HG03521 (cell line): Measurements from ENCODE around the gene C1orf116.

ENCODE experiments used
- ATAC-seq: cut with Tn5 transposase; IDR thresholded peaks from one replicate; pipeline ENCODE4 v1.9.1; 2021; ENCODE audit warnings: mild to moderate bottlenecking, moderate library complexity; ENCODE audit not compliant: unreplicated experiment

The C1orf116 gene

GRCh38 chr1:207032528-207033017 lies at the start of gene C1orf116:
Gene C1orf116, minus strand, starts transcription at chr1:207032756. Its CDS starts 5,158 bp downstream, at chr1:207027598.
- ATAC-seq: no peak

- no peak for ATAC-seq
Measured at GRCh38 chr1:207081806-207082205, 49.2 kb upstream of the C1orf116 start.

GRCh38 chr1:207081088-207081487 lies 48.5 kb upstream of the C1orf116 start:
- ATAC-seq: no peak

- no peak for ATAC-seq
Measured at GRCh38 chr1:207079706-207080241, 47.2 kb upstream of the C1orf116 start.

- ATAC-seq: no peak
Measured at GRCh38 chr1:207078578-207079132, 46.1 kb upstream of the C1orf116 start.

- no peak for ATAC-seq
Measured at GRCh38 chr1:207077470-207078377, 45.2 kb upstream of the C1orf116 start.

- ATAC-seq: no peak
Measured at GRCh38 chr1:207077012-207077411, 44.5 kb upstream of the C1orf116 start.

GRCh38 chr1:207076181-207076955 lies 43.8 kb upstream of the C1orf116 start:
- no peak for ATAC-seq

- ATAC-seq: no peak
Measured at GRCh38 chr1:207073906-207074820, 41.6 kb upstream of the C1orf116 start.

- ATAC-seq: no peak
Measured at GRCh38 chr1:207072233-207072632, 39.7 kb upstream of the C1orf116 start.

GRCh38 chr1:207071426-207071825 lies 38.9 kb upstream of the C1orf116 start:
- ATAC-seq: no peak

- ATAC-seq: no peak
Measured at GRCh38 chr1:207070811-207071210, 38.3 kb upstream of the C1orf116 start.

GRCh38 chr1:207069858-207070506 lies 37.4 kb upstream of the C1orf116 start:
- ATAC-seq: no peak

GRCh38 chr1:207069061-207069460 lies 36.5 kb upstream of the C1orf116 start:
- ATAC-seq: no peak

GRCh38 chr1:207067665-207068064 lies 35.1 kb upstream of the C1orf116 start:
- no peak for ATAC-seq

GRCh38 chr1:207067185-207067584 lies 34.6 kb upstream of the C1orf116 start:
- no peak for ATAC-seq

- ATAC-seq: no peak
Measured at GRCh38 chr1:207064561-207064960, 32.0 kb upstream of the C1orf116 start.

- ATAC-seq: no peak
Measured at GRCh38 chr1:207063014-207063413, 30.5 kb upstream of the C1orf116 start.

GRCh38 chr1:207062058-207062457 lies 29.5 kb upstream of the C1orf116 start:
- ATAC-seq: no peak

- no peak for ATAC-seq
Measured at GRCh38 chr1:207060596-207060995, 28.0 kb upstream of the C1orf116 start.
